Testis (tissue), 3 donors: ENCODE data around the gene CYB5B. TPM values are rescaled to one million over a fixed set of nuclear protein-coding genes. Genes with fewer than 3 reads are reported as not detected.
"Not testable (repeated sequence)": the region's sequence is repeated elsewhere in the genome, so short reads cannot be mapped to it uniquely, and the experiment has no call there.

Source experiments
- DNase-seq: peaks from one replicate; pipeline ENCODE4 v3.0.0-alpha.2; 2019
- H3K27ac ChIP-seq, 2 donors: fragments of 200-600 bp; sonication (generic); one replicate each; pipeline ENCODE4 v1.5.1; 2019
- H3K27me3 ChIP-seq: fragments of 200-600 bp; sonication (generic); one replicate; pipeline ENCODE4 v1.5.1; 2019
- H3K36me3 ChIP-seq: fragments of 200-600 bp; sonication (generic); one replicate; pipeline ENCODE4 v1.5.1; 2017; ENCODE audit warnings: low read depth; ENCODE audit errors: missing control alignments
- H3K4me1 ChIP-seq: fragments of 200-600 bp; sonication (generic); one replicate; pipeline ENCODE4 v1.5.1; 2019
- H3K4me3 ChIP-seq, 2 donors: fragments of 200-600 bp; sonication (generic); one replicate each; pipeline ENCODE4 v1.5.1; 2017 to 2019
- H3K9me3 ChIP-seq: fragments of 200-600 bp; sonication (generic); one replicate; pipeline ENCODE4 v1.5.1; 2017
- POLR2A ChIP-seq: fragments of 450-650 bp; IDR thresholded peaks from one replicate; pipeline ENCODE4 v1.6.1; 2017; ENCODE audit warnings: antibody characterized with exemption, mild to moderate bottlenecking, moderate library complexity
- WGBS, 2 donors: methylation state at CpG; one replicate each; pipeline ENCODE4 v1.1.5; 2018; 5-methylcytosine and 5-hydroxymethylcytosine counted together
- intact Hi-C: fragments of 100-400 bp; cut with DNase I; formaldehyde crosslinking; loops from one replicate; pipeline ENCODE4 v1.15.1; 2023; ENCODE audit warnings: low total_unique reads
- polyA plus RNA-seq: library from polyadenylated mRNA; stranded (reverse); fragments of 350-450 nt; fragmentation: Illumina TruSeq; extraction: RNeasy Lipid Tissue Mini Kit (QIAGEN cat#74804); gene quantifications from one replicate; pipeline ENCODE4 v1.2.3, GENCODE V29; 2014; ENCODE audit warnings: low read depth, low replicate concordance; ENCODE audit not compliant: insufficient read depth
- total RNA-seq, 2 donors: library from RNA; depleted of rRNA; stranded (reverse); fragments of >200 nt; gene quantifications; one replicate each; pipeline ENCODE4 v1.2.3, GENCODE V29; 2016
- TF ChIP-seq, protein P1 (sequence below), 3 experiments: fragments of 450-650 bp in 2 of 3; fragments of 200-600 bp in 1 of 3; sonication (generic) in 1 of 3; IDR thresholded peaks; one replicate each; pipeline ENCODE4 v1.5.1; 2016 to 2019; ENCODE audit warnings: antibody characterized with exemption in 3 of 3, mild to moderate bottlenecking in 2 of 3, moderate library complexity in 1 of 3

The CYB5B gene
- total and polyA plus RNA-seq, 3 donors from 2014 or later: 65.8 to 91.9 (median 85.0) TPM

DNA sequence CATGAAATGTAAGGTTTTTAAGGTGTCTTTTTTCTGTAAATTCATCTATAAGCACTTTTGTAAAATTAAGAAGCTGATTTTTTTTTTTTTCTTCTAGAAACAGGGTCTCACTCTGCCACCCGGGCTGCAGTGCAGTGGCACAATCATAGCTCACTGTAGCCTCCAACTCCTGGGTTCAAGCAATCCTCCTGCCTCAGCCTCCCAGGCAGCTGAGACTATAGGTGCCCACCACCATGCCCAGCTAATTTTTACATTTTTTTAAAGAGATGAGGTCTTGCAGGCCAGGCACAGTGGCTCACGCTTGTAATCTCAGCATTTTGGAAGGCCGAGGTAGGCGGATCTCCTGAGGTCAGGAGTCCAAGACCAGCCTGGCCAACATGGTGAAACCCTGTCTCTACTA lies 4.5 kb upstream of the CYB5B start:
- no peak for TF ChIP-seq POLR2A
- TF ChIP-seq, protein P1, sequence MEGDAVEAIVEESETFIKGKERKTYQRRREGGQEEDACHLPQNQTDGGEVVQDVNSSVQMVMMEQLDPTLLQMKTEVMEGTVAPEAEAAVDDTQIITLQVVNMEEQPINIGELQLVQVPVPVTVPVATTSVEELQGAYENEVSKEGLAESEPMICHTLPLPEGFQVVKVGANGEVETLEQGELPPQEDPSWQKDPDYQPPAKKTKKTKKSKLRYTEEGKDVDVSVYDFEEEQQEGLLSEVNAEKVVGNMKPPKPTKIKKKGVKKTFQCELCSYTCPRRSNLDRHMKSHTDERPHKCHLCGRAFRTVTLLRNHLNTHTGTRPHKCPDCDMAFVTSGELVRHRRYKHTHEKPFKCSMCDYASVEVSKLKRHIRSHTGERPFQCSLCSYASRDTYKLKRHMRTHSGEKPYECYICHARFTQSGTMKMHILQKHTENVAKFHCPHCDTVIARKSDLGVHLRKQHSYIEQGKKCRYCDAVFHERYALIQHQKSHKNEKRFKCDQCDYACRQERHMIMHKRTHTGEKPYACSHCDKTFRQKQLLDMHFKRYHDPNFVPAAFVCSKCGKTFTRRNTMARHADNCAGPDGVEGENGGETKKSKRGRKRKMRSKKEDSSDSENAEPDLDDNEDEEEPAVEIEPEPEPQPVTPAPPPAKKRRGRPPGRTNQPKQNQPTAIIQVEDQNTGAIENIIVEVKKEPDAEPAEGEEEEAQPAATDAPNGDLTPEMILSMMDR (IDR thresholded peaks at IDR 0.05): no peak
- intact Hi-C loops: no loop called here
- Histone ChIP-seq H3K27ac (no peak overlapping the region), H3K4me1 (peaks cover 4% of the 10 kb centered on the region), H3K27me3 (no peaks in the 10 kb centered on the region), H3K4me3 (no peak overlapping the region), H3K36me3 (no peaks in the 10 kb centered on the region), H3K9me3 (no peaks in the 10 kb centered on the region)
- WGBS, 2 donors: 77 to 89% methylated on average over 4 of the region's 4 CpGs
- no peak for DNase-seq

DNA sequence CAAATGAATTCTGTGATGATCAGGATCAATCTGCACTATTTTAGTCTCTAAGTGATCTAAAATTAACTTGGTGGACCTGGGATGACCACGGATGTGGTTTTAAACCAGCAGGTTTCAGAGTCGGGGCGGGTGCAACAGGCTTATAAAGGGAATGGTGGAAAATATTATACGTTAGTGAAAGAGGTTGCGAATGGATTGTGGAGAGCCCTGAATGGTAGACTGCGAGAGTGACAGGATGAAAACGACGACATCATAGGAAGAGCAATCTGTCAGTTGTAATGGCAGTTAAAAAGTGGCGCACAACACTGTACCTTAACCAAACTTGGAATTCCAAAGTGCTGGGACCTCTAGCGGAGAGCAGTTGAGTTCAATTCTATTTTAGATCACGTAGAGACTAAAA lies 1.2 kb upstream of the CYB5B start:
- Histone ChIP-seq H3K4me3 (no peak overlapping the region), H3K27me3 (no peaks in the 10 kb centered on the region), H3K27ac (no peak overlapping the region), H3K9me3 (no peaks in the 10 kb centered on the region), H3K36me3 (no peaks in the 10 kb centered on the region), H3K4me1 (peaks cover under 1% of the 10 kb centered on the region)
- WGBS, 2 donors: 54 to 68% methylated on average over 11 of the region's 11 CpGs
- intact Hi-C loops: no loop called here
- DNase-seq: no peak
- no peak for TF ChIP-seq POLR2A
- TF ChIP-seq, protein P1 (IDR thresholded peaks at IDR 0.05): no peak

DNA sequence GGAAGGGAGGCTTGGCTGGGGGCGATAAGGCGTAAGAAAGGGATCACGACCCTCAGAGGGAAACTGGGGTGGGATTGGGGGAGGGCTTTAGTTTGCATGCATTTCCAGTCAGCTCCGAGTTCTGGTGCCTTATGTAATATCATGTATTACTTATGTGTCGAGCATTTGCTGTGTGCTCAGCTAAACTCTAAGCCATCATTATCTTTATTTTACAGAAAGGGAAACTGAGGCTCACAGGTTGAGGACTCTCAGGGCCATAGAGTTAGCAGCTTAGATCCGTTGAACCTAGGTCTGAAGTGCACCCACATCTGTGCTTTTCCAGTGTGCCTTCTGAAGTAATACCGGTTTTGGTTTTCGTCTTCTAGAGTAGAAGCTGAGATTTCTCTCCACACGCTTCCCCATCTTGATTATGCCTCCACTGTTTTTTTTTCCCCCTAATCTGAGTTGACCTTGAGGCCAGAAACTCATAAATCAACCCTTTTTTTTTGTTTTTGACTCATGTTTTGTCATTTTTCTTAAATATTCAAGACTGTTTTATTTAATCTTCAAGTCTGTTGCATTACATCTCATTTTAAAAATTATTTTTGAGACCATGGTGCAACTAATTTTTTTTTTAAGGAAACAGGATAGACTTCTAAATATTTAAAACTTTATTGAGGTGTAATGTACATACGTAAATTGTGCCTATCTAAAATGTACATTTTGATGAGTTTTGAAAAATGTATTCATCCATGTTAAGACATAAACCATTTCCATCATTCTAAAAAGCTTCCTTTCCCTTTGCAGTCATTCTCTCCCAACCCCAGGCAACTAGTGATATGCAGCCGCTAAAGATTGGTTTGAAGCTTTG lies 741 bp downstream of the CYB5B start:
- Histone ChIP-seq H3K4me1 (no peaks in the 10 kb centered on the region), H3K4me3 (peak overlapping the region; percentile 85 to 88), H3K9me3 (no peaks in the 10 kb centered on the region), H3K27me3 (no peaks in the 10 kb centered on the region), H3K27ac (peak overlapping the region; percentile 26 to 80), H3K36me3 (no peaks in the 10 kb centered on the region)
- intact Hi-C loops: no loop called here
- DNase-seq: no peak
- TF ChIP-seq, protein P1 (IDR thresholded peaks at IDR 0.05): no peak
- TF ChIP-seq POLR2A: no peak
- WGBS, 2 donors: 7 to 12% methylated on average over 11 of the region's 11 CpGs

DNA sequence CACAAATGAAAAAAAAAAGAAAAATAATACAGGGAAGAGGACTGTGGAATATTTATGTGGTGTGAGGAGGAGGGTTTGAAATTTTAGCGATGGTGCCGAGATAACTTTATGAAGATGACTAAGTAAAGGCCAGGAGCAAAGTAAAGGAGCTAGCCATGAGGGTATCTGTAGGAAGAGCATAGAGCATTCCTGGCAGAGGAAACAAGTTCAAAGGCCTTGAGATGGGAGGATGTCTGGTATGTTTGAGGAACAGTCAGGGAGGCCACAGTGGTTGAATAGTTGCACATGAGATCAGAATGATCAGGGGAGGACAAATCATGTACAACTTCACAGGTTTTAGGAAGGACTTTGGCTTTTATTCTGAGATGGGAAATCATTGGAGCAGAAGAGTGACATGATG lies 4.2 kb downstream of the CYB5B start:
- WGBS, 2 donors: 96% methylated on average over 2 of the region's 2 CpGs
- Histone ChIP-seq H3K27me3 (no peaks in the 10 kb centered on the region), H3K4me1 (no peaks in the 10 kb centered on the region), H3K27ac (no peak overlapping the region), H3K9me3 (no peaks in the 10 kb centered on the region), H3K4me3 (no peak overlapping the region), H3K36me3 (no peaks in the 10 kb centered on the region)
- intact Hi-C loops: no loop called here
- TF ChIP-seq, protein P1 (IDR thresholded peaks at IDR 0.05): no peak
- no peak for TF ChIP-seq POLR2A
- no peak for DNase-seq

DNA sequence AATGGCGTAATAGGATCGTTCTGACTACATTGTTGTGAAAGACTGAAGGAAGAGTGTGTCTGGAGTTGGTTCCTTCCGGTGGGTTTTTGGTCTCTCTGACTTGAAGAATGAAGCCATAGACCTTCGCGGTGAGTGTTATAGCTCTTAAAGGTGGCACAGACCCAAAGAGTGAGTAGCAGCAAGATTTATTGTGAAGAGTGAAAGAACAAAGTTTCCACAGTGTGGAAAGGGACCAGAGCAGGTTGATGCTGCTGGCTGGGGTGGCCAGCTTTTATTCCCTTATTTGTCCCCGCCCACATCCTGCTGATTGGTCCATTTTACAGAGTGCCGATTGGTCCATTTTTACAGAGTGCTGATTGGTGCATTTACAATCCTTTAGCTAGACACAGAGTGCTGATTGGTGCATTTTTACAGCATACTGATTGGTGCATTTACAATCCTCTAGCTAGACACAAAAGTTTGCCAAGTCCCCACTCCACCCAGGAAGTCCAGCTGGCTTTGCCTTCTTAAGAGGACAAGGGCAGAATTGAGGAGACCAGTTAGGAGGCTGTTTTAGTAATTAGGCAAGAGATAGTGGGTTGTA lies 4.7 kb downstream of the CYB5B start:
- H3K9me3 ChIP-seq, H3K4me3 ChIP-seq, DNase-seq, H3K27me3 ChIP-seq, H3K36me3 ChIP-seq, H3K4me1 ChIP-seq, intact Hi-C loops, H3K27ac ChIP-seq: not testable (repeated sequence)
- WGBS, 2 donors: 94 to 97% methylated on average over 7 of the region's 7 CpGs
